ENCODE measurements around the gene ST6GALNAC5.

Gene ST6GALNAC5

GRCh38 chr1:77060000-77060399 is 192.7 kb downstream of the ST6GALNAC5 start:
- H3K4me3 Mint-ChIP-seq = no peak overlapping the region
- no peak for ATAC-seq
- no peaks in the 10 kb centered on the region for H3K36me3 Mint-ChIP-seq

GRCh38 chr1:77061162-77061561 is 193.9 kb downstream of the ST6GALNAC5 start:
- no peaks in the 10 kb centered on the region for H3K36me3 Mint-ChIP-seq
- peaks cover 23% of the 10 kb centered on the region for H3K27me3 Mint-ChIP-seq
- no peaks in the 10 kb centered on the region for H3K9me3 Mint-ChIP-seq
- H3K4me1 Mint-ChIP-seq = no peaks in the 10 kb centered on the region
- no peak overlapping the region for H3K27ac Mint-ChIP-seq
- no peak overlapping the region for H3K4me3 Mint-ChIP-seq
- ATAC-seq = no peak

More at GRCh38 chr1:77060000-77060399, 192.7 kb downstream of the ST6GALNAC5 start:
- Mint-ChIP-seq H3K27me3 (peaks cover 23% of the 10 kb centered on the region), H3K27ac (no peak overlapping the region), H3K4me1 (no peaks in the 10 kb centered on the region), H3K9me3 (no peaks in the 10 kb centered on the region)

- H3K36me3 Mint-ChIP-seq = no peaks in the 10 kb centered on the region
- no peak overlapping the region for H3K27ac Mint-ChIP-seq
- H3K9me3 Mint-ChIP-seq = no peaks in the 10 kb centered on the region
- no peak overlapping the region for H3K4me3 Mint-ChIP-seq
- no peaks in the 10 kb centered on the region for H3K4me1 Mint-ChIP-seq
- H3K27me3 Mint-ChIP-seq = peaks cover 23% of the 10 kb centered on the region
- no peak for ATAC-seq
Observed at GRCh38 chr1:77063118-77063517, 195.8 kb downstream of the ST6GALNAC5 start.

- Mint-ChIP-seq H3K27me3 (peaks cover 23% of the 10 kb centered on the region), H3K27ac (no peak overlapping the region), H3K36me3 (no peaks in the 10 kb centered on the region), H3K4me1 (no peaks in the 10 kb centered on the region), H3K9me3 (no peaks in the 10 kb centered on the region), H3K4me3 (no peak overlapping the region)
- ATAC-seq = no peak
Observed at GRCh38 chr1:77064246-77064645, 197.0 kb downstream of the ST6GALNAC5 start.

- no peaks in the 10 kb centered on the region for H3K36me3 Mint-ChIP-seq
- H3K9me3 Mint-ChIP-seq = no peaks in the 10 kb centered on the region
- H3K4me1 Mint-ChIP-seq = no peaks in the 10 kb centered on the region
- H3K27ac Mint-ChIP-seq = no peak overlapping the region
- peaks cover 14% of the 10 kb centered on the region for H3K27me3 Mint-ChIP-seq
- H3K4me3 Mint-ChIP-seq = no peak overlapping the region
- no peak for ATAC-seq
Observed at GRCh38 chr1:77065693-77066342, 198.5 kb downstream of the ST6GALNAC5 start.

- no peaks in the 10 kb centered on the region for H3K4me1 Mint-ChIP-seq
- no peaks in the 10 kb centered on the region for H3K27me3 Mint-ChIP-seq
- ATAC-seq = no peak
- no peaks in the 10 kb centered on the region for H3K36me3 Mint-ChIP-seq
- no peaks in the 10 kb centered on the region for H3K9me3 Mint-ChIP-seq
- no peak overlapping the region for H3K4me3 Mint-ChIP-seq
- no peak overlapping the region for H3K27ac Mint-ChIP-seq
Observed at GRCh38 chr1:77068013-77068412, 200.7 kb downstream of the ST6GALNAC5 start.

- Mint-ChIP-seq H3K27ac (no peak overlapping the region), H3K4me3 (no peak overlapping the region), H3K4me1 (no peaks in the 10 kb centered on the region), H3K36me3 (no peaks in the 10 kb centered on the region), H3K9me3 (no peaks in the 10 kb centered on the region), H3K27me3 (peaks cover 14% of the 10 kb centered on the region)
- ATAC-seq = no peak
Observed at GRCh38 chr1:77076759-77077158, 209.5 kb downstream of the ST6GALNAC5 start.

GRCh38 chr1:77081834-77082233 is 214.6 kb downstream of the ST6GALNAC5 start:
- Mint-ChIP-seq H3K9me3 (no peaks in the 10 kb centered on the region), H3K36me3 (no peaks in the 10 kb centered on the region), H3K4me3 (no peak overlapping the region), H3K27ac (no peak overlapping the region), H3K4me1 (no peaks in the 10 kb centered on the region), H3K27me3 (peaks cover 9% of the 10 kb centered on the region)
- ATAC-seq = no peak

- Mint-ChIP-seq H3K4me3 (no peak overlapping the region), H3K4me1 (no peaks in the 10 kb centered on the region), H3K27ac (no peak overlapping the region), H3K36me3 (peaks cover 5% of the 10 kb centered on the region), H3K27me3 (no peaks in the 10 kb centered on the region), H3K9me3 (no peaks in the 10 kb centered on the region)
- ATAC-seq = no peak
Observed at GRCh38 chr1:77084457-77084856, 217.2 kb downstream of the ST6GALNAC5 start.

GRCh38 chr1:77085109-77085508 is 217.8 kb downstream of the ST6GALNAC5 start:
- no peaks in the 10 kb centered on the region for H3K27me3 Mint-ChIP-seq
- no peak overlapping the region for H3K27ac Mint-ChIP-seq
- H3K9me3 Mint-ChIP-seq = no peaks in the 10 kb centered on the region
- ATAC-seq = no peak
- H3K36me3 Mint-ChIP-seq = peaks cover 5% of the 10 kb centered on the region
- no peaks in the 10 kb centered on the region for H3K4me1 Mint-ChIP-seq
- no peak overlapping the region for H3K4me3 Mint-ChIP-seq

- H3K27ac Mint-ChIP-seq = no peak overlapping the region
- H3K9me3 Mint-ChIP-seq = no peaks in the 10 kb centered on the region
- H3K4me1 Mint-ChIP-seq = no peaks in the 10 kb centered on the region
- H3K36me3 Mint-ChIP-seq = peaks cover 11% of the 10 kb centered on the region
- ATAC-seq = no peak
- H3K4me3 Mint-ChIP-seq = no peak overlapping the region
- H3K27me3 Mint-ChIP-seq = no peaks in the 10 kb centered on the region
Observed at GRCh38 chr1:77089756-77090155, 222.5 kb downstream of the ST6GALNAC5 start.

- Mint-ChIP-seq H3K36me3 (peaks cover 16% of the 10 kb centered on the region), H3K27ac (no peak overlapping the region), H3K27me3 (no peaks in the 10 kb centered on the region), H3K4me1 (no peaks in the 10 kb centered on the region), H3K9me3 (no peaks in the 10 kb centered on the region), H3K4me3 (no peak overlapping the region)
- ATAC-seq = no peak
Observed at GRCh38 chr1:77095236-77095635, 228.0 kb downstream of the ST6GALNAC5 start.

GRCh38 chr1:77096496-77097255 is 229.4 kb downstream of the ST6GALNAC5 start:
- ATAC-seq = no peak
- no peaks in the 10 kb centered on the region for H3K9me3 Mint-ChIP-seq
- H3K4me1 Mint-ChIP-seq = no peaks in the 10 kb centered on the region
- H3K27me3 Mint-ChIP-seq = no peaks in the 10 kb centered on the region
- H3K27ac Mint-ChIP-seq = no peak overlapping the region
- no peak overlapping the region for H3K4me3 Mint-ChIP-seq
- peaks cover 9% of the 10 kb centered on the region for H3K36me3 Mint-ChIP-seq

GRCh38 chr1:77100875-77101274 is 233.6 kb downstream of the ST6GALNAC5 start:
- Mint-ChIP-seq H3K36me3 (peaks cover 14% of the 10 kb centered on the region), H3K9me3 (no peaks in the 10 kb centered on the region), H3K4me1 (no peaks in the 10 kb centered on the region), H3K4me3 (no peak overlapping the region), H3K27me3 (no peaks in the 10 kb centered on the region), H3K27ac (no peak overlapping the region)
- no peak for ATAC-seq

GRCh38 chr1:77103486-77103885 is 236.2 kb downstream of the ST6GALNAC5 start:
- no peaks in the 10 kb centered on the region for H3K27me3 Mint-ChIP-seq
- peaks cover 9% of the 10 kb centered on the region for H3K36me3 Mint-ChIP-seq
- H3K9me3 Mint-ChIP-seq = no peaks in the 10 kb centered on the region
- H3K4me3 Mint-ChIP-seq = no peak overlapping the region
- no peaks in the 10 kb centered on the region for H3K4me1 Mint-ChIP-seq
- H3K27ac Mint-ChIP-seq = no peak overlapping the region
- ATAC-seq = no peak

GRCh38 chr1:77104672-77105071 is 237.4 kb downstream of the ST6GALNAC5 start:
- H3K4me1 Mint-ChIP-seq = no peaks in the 10 kb centered on the region
- no peak for ATAC-seq
- H3K9me3 Mint-ChIP-seq = no peaks in the 10 kb centered on the region
- H3K27me3 Mint-ChIP-seq = no peaks in the 10 kb centered on the region
- H3K27ac Mint-ChIP-seq = no peak overlapping the region
- peaks cover 19% of the 10 kb centered on the region for H3K36me3 Mint-ChIP-seq
- no peak overlapping the region for H3K4me3 Mint-ChIP-seq
